ENCODE measurements around the gene DOK7.

Gene DOK7

GRCh38 chr4:3429651-3430050, 33.5 kb upstream of the DOK7 start:
- no peak for ATAC-seq

- ATAC-seq = no peak
Measured at GRCh38 chr4:3430524-3430923, 32.6 kb upstream of the DOK7 start.

- no peak for ATAC-seq
Measured at GRCh38 chr4:3431446-3431993, 31.6 kb upstream of the DOK7 start.

GRCh38 chr4:3432381-3432790, 30.7 kb upstream of the DOK7 start:
- ATAC-seq = no peak

- no peak for ATAC-seq
Measured at GRCh38 chr4:3433138-3433869, 29.8 kb upstream of the DOK7 start.

- no peak for ATAC-seq
Measured at GRCh38 chr4:3434881-3435685, 28.0 kb upstream of the DOK7 start.

- no peak for ATAC-seq
Measured at GRCh38 chr4:3435686-3435956, 27.5 kb upstream of the DOK7 start.

GRCh38 chr4:3436048-3436797, 26.9 kb upstream of the DOK7 start:
- no peak for ATAC-seq

GRCh38 chr4:3436798-3437581, 26.1 kb upstream of the DOK7 start:
- ATAC-seq = peak in 1 of 2 donors; percentile 58

GRCh38 chr4:3437582-3437936, 25.5 kb upstream of the DOK7 start:
- ATAC-seq = no peak

- no peak for ATAC-seq
Measured at GRCh38 chr4:3437998-3438846, 24.9 kb upstream of the DOK7 start.

GRCh38 chr4:3438847-3439180, 24.3 kb upstream of the DOK7 start:
- no peak for ATAC-seq

GRCh38 chr4:3439391-3439790, 23.7 kb upstream of the DOK7 start:
- no peak for ATAC-seq

- no peak for ATAC-seq
Measured at GRCh38 chr4:3440011-3440410, 23.1 kb upstream of the DOK7 start.

- no peak for ATAC-seq
Measured at GRCh38 chr4:3440979-3441500, 22.1 kb upstream of the DOK7 start.

GRCh38 chr4:3441501-3442459, 21.3 kb upstream of the DOK7 start, which contains the start of gene HGFAC:
Gene HGFAC, plus strand, starts transcription at chr4:3441968. Its CDS starts 34 bp downstream, at chr4:3442002.
- ATAC-seq = no peak

- ATAC-seq = no peak
Measured at GRCh38 chr4:3442460-3442958, 20.6 kb upstream of the DOK7 start.

GRCh38 chr4:3442959-3443749, 20.0 kb upstream of the DOK7 start:
- ATAC-seq = peak; percentile 79 to 81

GRCh38 chr4:3443750-3444309, 19.3 kb upstream of the DOK7 start:
- ATAC-seq = no peak
